ENCODE measurements around the gene TMCO4. TPM values are rescaled to one million over a fixed set of nuclear protein-coding genes. Genes with fewer than 3 reads are reported as not detected.

Gene TMCO4
- total RNA-seq, 1 experiment from 2014 or later = 13.5 TPM

- no TSS peak for BruUV-seq (replicated peaks)
- intact Hi-C loops (cut with micrococcal nuclease; ENCODE audit: unreplicated experiment) = no loop called here
- no peak for TF ChIP-seq CTCF (IDR thresholded peaks at IDR 0.05; ENCODE audit: unreplicated experiment)
These were observed 31.7 kb upstream of the TMCO4 start for GRCh38 chr1:19831441-19831840.

GRCh38 chr1:19828546-19828945 lies 28.8 kb upstream of the TMCO4 start:
- peaks cover 5% of the 10 kb centered on the region for H3K9me3 Mint-ChIP-seq (ENCODE audit: low read depth, unreplicated experiment)
- intact Hi-C loops (cut with micrococcal nuclease; ENCODE audit: unreplicated experiment) = no loop called here
- no peaks in the 10 kb centered on the region for H3K36me3 Mint-ChIP-seq (ENCODE audit: insufficient read depth, unreplicated experiment)
- H3K4me1 Mint-ChIP-seq (ENCODE audit: low read depth, unreplicated experiment) = no peaks in the 10 kb centered on the region
- CTCF ChIA-PET = no interaction called here
- H3K27me3 Mint-ChIP-seq (ENCODE audit: unreplicated experiment) = no peaks in the 10 kb centered on the region
- DNase-seq = no peak
- TF ChIP-seq CTCF (IDR thresholded peaks at IDR 0.05; ENCODE audit: unreplicated experiment) = no peak
- no TSS peak for BruUV-seq (replicated peaks)
- no peak overlapping the region for H3K4me3 Mint-ChIP-seq (ENCODE audit: low read depth, unreplicated experiment)
- H3K27ac Mint-ChIP-seq (ENCODE audit: unreplicated experiment) = no peak overlapping the region

More at GRCh38 chr1:19831441-19831840, 31.7 kb upstream of the TMCO4 start:
- Mint-ChIP-seq H3K27me3 (ENCODE audit: unreplicated experiment) (no peaks in the 10 kb centered on the region), H3K9me3 (ENCODE audit: low read depth, unreplicated experiment) (peaks cover 5% of the 10 kb centered on the region), H3K4me3 (ENCODE audit: low read depth, unreplicated experiment) (no peak overlapping the region), H3K27ac (ENCODE audit: unreplicated experiment) (no peak overlapping the region), H3K36me3 (ENCODE audit: insufficient read depth, unreplicated experiment) (no peaks in the 10 kb centered on the region), H3K4me1 (ENCODE audit: low read depth, unreplicated experiment) (no peaks in the 10 kb centered on the region)
- CTCF ChIA-PET = no interaction called here
- no peak for DNase-seq

GRCh38 chr1:19825298-19825697 lies 25.6 kb upstream of the TMCO4 start:
- Mint-ChIP-seq H3K4me1 (ENCODE audit: low read depth, unreplicated experiment) (no peaks in the 10 kb centered on the region), H3K27me3 (ENCODE audit: unreplicated experiment) (no peaks in the 10 kb centered on the region), H3K4me3 (ENCODE audit: low read depth, unreplicated experiment) (no peak overlapping the region), H3K27ac (ENCODE audit: unreplicated experiment) (no peak overlapping the region), H3K9me3 (ENCODE audit: low read depth, unreplicated experiment) (no peaks in the 10 kb centered on the region), H3K36me3 (ENCODE audit: insufficient read depth, unreplicated experiment) (no peaks in the 10 kb centered on the region)
- CTCF ChIA-PET = no interaction called here
- no peak for TF ChIP-seq CTCF (IDR thresholded peaks at IDR 0.05; ENCODE audit: unreplicated experiment)
- BruUV-seq (replicated peaks) = no TSS peak
- DNase-seq = no peak
- intact Hi-C loops (cut with micrococcal nuclease; ENCODE audit: unreplicated experiment) = no loop called here

GRCh38 chr1:19824541-19824940 lies 24.8 kb upstream of the TMCO4 start:
- TF ChIP-seq CTCF (IDR thresholded peaks at IDR 0.05; ENCODE audit: unreplicated experiment) = no peak
- no peak for DNase-seq
- H3K9me3 Mint-ChIP-seq (ENCODE audit: low read depth, unreplicated experiment) = no peaks in the 10 kb centered on the region
- no peak overlapping the region for H3K4me3 Mint-ChIP-seq (ENCODE audit: low read depth, unreplicated experiment)
- H3K27ac Mint-ChIP-seq (ENCODE audit: unreplicated experiment) = no peak overlapping the region
- no peaks in the 10 kb centered on the region for H3K4me1 Mint-ChIP-seq (ENCODE audit: low read depth, unreplicated experiment)
- no peaks in the 10 kb centered on the region for H3K27me3 Mint-ChIP-seq (ENCODE audit: unreplicated experiment)
- H3K36me3 Mint-ChIP-seq (ENCODE audit: insufficient read depth, unreplicated experiment) = no peaks in the 10 kb centered on the region
- intact Hi-C loops (cut with micrococcal nuclease; ENCODE audit: unreplicated experiment) = no loop called here
- CTCF ChIA-PET = no interaction called here
- no TSS peak for BruUV-seq (replicated peaks)

- H3K36me3 Mint-ChIP-seq (ENCODE audit: insufficient read depth, unreplicated experiment) = no peaks in the 10 kb centered on the region
- no TSS peak for BruUV-seq (replicated peaks)
- DNase-seq = no peak
- H3K9me3 Mint-ChIP-seq (ENCODE audit: low read depth, unreplicated experiment) = no peaks in the 10 kb centered on the region
- no peak overlapping the region for H3K4me3 Mint-ChIP-seq (ENCODE audit: low read depth, unreplicated experiment)
- intact Hi-C loops (cut with micrococcal nuclease; ENCODE audit: unreplicated experiment) = no loop called here
- no peak overlapping the region for H3K27ac Mint-ChIP-seq (ENCODE audit: unreplicated experiment)
- CTCF ChIA-PET = no interaction called here
- no peaks in the 10 kb centered on the region for H3K4me1 Mint-ChIP-seq (ENCODE audit: low read depth, unreplicated experiment)
- TF ChIP-seq CTCF (IDR thresholded peaks at IDR 0.05; ENCODE audit: unreplicated experiment) = no peak
- no peaks in the 10 kb centered on the region for H3K27me3 Mint-ChIP-seq (ENCODE audit: unreplicated experiment)
These were observed 24.3 kb upstream of the TMCO4 start for GRCh38 chr1:19824036-19824435.
